Measurements from ENCODE around the gene SKAP2. TPM values are rescaled to one million over a fixed set of nuclear protein-coding genes. Genes with fewer than 3 reads are reported as not detected.

Gene SKAP2
- total RNA-seq, 4 donors from 2014 or later: 8.2 to 26.1 (median 11.8) TPM

- peak; percentile 6 to 63 for DNase-seq
- no peaks in the 10 kb centered on the region for H3K36me3 ChIP-seq
- H3K4me3 ChIP-seq (replicated peaks in 1 of 3): no peak overlapping the region
- no peaks in the 10 kb centered on the region for H3K27me3 ChIP-seq
- intact Hi-C loops (cut with DNase I): no loop called here
- H3K27ac ChIP-seq: no peak overlapping the region
- TF ChIP-seq POLR2A (IDR thresholded peaks at IDR 0.05) (no peak), CTCF (IDR thresholded peaks at IDR 0.05) (no peak)
- no peaks in the 10 kb centered on the region for H3K4me1 ChIP-seq
- H3K9me3 ChIP-seq: no peaks in the 10 kb centered on the region
- WGBS, 2 donors: 19 to 21% methylated on average over 5 of the region's 5 CpGs
These were observed 141.3 kb downstream of the SKAP2 start for GRCh38 chr7:26723129-26723528.

DNA sequence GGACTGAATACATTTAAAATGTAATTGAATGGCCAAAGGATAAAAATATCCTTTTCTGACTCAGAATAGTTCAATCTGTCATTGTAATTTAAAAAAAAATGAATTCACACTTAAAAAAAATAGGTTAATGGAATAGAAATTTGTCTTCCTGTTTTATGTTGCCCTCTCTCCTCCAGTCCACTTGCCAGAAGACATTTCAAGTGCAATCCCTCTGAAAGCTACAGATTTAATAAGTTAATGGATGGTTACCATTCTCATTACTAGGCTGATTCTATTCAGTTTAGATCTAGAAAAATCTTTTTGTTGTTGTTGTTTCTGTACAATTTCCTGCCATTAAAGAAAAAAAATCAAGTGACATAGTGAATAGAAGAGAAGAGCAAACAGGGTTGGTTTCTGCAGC is 142.9 kb downstream of the SKAP2 start:
- H3K36me3 ChIP-seq: no peaks in the 10 kb centered on the region
- no peak for DNase-seq
- TF ChIP-seq CTCF (IDR thresholded peaks at IDR 0.05) (no peak), POLR2A (IDR thresholded peaks at IDR 0.05) (no peak)
- intact Hi-C loops (cut with DNase I): no loop called here
- no peak overlapping the region for H3K27ac ChIP-seq
- no peaks in the 10 kb centered on the region for H3K27me3 ChIP-seq
- H3K4me1 ChIP-seq: no peaks in the 10 kb centered on the region
- no peak overlapping the region for H3K4me3 ChIP-seq (replicated peaks in 1 of 3)
- H3K9me3 ChIP-seq: no peaks in the 10 kb centered on the region

- intact Hi-C loops (cut with DNase I): no loop called here
- H3K4me1 ChIP-seq: no peaks in the 10 kb centered on the region
- H3K4me3 ChIP-seq (replicated peaks in 1 of 3): no peak overlapping the region
- H3K9me3 ChIP-seq: no peaks in the 10 kb centered on the region
- no peaks in the 10 kb centered on the region for H3K27me3 ChIP-seq
- 97% methylated on average over 1 of the region's 1 CpG for WGBS, 2 donors
- no peaks in the 10 kb centered on the region for H3K36me3 ChIP-seq
- DNase-seq: no peak
- TF ChIP-seq CTCF (IDR thresholded peaks at IDR 0.05): no peak
- no peak for TF ChIP-seq POLR2A (IDR thresholded peaks at IDR 0.05)
- no peak overlapping the region for H3K27ac ChIP-seq
These were observed 146.3 kb downstream of the SKAP2 start for GRCh38 chr7:26718063-26718462.

DNA sequence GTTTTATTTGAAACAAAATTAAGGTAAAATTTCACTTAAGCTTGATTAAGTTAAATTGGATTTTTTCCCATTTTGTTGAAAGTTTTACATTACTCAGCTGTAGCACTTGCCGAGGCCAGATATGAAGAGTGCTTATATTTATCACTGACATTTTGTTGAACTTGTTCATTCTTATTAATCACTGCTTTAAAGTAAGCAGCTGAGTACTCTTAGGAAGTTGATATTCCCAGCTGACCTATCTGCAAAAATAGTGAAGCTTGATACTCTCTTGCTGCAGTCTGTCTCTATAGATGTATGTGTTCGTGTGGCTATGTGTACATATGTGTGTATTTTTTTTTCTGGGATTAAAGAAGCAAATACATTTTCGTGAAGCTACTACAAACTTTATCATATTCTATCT is 150.0 kb downstream of the SKAP2 start:
- Histone ChIP-seq H3K4me3 (replicated peaks in 1 of 3) (no peak overlapping the region), H3K9me3 (no peaks in the 10 kb centered on the region), H3K4me1 (no peaks in the 10 kb centered on the region), H3K27ac (no peak overlapping the region), H3K27me3 (no peaks in the 10 kb centered on the region), H3K36me3 (no peaks in the 10 kb centered on the region)
- no peak for TF ChIP-seq POLR2A (IDR thresholded peaks at IDR 0.05)
- TF ChIP-seq CTCF (IDR thresholded peaks at IDR 0.05): no peak
- no peak for DNase-seq
- intact Hi-C loops (cut with DNase I): no loop called here
- 91 to 93% methylated on average over 3 of the region's 3 CpGs for WGBS, 2 donors

DNA sequence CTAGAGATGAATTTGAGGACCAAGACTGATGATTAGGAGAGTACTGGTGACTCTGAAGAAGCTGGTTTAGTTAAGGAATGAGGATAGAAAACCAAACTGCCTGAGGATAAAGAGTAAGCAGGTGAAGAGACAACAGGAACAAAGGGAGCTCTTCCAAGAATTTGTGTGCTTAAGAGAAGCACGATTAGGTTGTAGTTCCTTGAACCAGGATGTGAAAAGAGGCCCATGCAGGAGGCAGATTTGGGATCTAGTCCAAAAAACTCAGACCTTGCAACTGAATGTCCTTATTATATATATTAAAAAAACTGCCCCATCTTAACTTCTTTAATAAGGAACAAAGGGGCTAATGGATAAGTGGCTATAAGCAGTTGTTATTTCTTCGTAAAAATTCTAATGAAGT is 150.4 kb downstream of the SKAP2 start:
- no peak overlapping the region for H3K27ac ChIP-seq
- no peaks in the 10 kb centered on the region for H3K27me3 ChIP-seq
- no peak for TF ChIP-seq CTCF (IDR thresholded peaks at IDR 0.05)
- TF ChIP-seq POLR2A (IDR thresholded peaks at IDR 0.05): no peak
- whole genome bisulfite sequencing, 2 donors: 68 to 71% methylated on average over 2 of the region's 2 CpGs
- H3K4me1 ChIP-seq: no peaks in the 10 kb centered on the region
- no peaks in the 10 kb centered on the region for H3K9me3 ChIP-seq
- H3K36me3 ChIP-seq: no peaks in the 10 kb centered on the region
- intact Hi-C loops (cut with DNase I): no loop called here
- DNase-seq: no peak
- H3K4me3 ChIP-seq (replicated peaks in 1 of 3): no peak overlapping the region

Measured in thyroid gland (tissue), 4 donors.